GM19193 (cell line): Measurements from ENCODE around the gene POLR2L.

Experiments used
- POLR2A ChIP-seq: IDR thresholded peaks from 4 replicates; pipeline ENCODE4 v1.6.1; 2011; ENCODE audit not compliant: insufficient read depth, insufficient read length; ENCODE audit errors: extremely low read depth

The POLR2L gene

GRCh38 chr11:796565-797295 is 45.6 kb downstream of the POLR2L start:
- peak; percentile 10 for TF ChIP-seq POLR2A

DNA sequence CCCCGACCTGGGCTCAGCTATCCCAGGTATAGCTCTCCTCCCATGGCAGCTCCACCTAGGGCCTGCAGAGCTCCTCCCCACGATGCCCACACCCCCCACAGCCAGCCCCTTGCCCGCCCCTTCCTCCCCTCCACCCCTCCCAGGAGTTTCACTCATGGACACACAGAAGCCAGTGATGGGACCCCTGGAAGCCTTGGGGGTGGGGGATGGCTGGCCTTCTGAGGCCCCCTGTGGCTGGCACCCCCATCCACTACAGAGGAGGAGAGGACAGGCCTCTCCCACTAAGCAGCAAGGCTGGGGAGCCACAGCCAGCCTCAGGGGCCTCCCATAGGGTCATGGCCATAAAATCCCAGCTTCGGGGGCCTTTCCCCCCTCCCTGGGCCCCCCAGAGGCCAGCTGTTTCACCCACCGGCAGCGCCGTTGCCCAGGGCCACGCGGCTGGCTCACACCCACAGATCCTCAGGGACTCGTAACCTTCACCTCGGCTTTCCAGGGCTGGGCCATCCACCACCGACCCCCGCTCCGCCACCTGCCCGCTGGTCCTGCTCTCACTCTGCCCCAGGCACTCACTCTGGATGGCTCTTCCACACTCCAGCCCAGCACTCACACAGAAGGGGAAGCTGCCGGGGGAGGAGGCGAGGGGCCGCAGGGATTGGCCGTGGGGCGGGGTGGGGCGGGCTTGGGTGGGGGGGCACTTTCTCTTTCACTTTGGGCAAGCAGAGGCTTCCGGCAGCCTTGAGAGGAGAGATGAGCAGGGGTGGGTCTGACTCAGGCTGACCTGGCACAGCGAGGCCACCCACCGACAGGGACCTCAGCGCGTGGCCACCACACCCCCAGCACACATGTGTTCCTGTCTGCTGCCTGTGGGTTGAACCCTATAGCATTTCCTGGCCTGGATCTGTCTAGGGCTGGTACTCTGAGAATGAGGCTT is 46.4 kb downstream of the POLR2L start:
- peak; percentile 12 for TF ChIP-seq POLR2A

DNA sequence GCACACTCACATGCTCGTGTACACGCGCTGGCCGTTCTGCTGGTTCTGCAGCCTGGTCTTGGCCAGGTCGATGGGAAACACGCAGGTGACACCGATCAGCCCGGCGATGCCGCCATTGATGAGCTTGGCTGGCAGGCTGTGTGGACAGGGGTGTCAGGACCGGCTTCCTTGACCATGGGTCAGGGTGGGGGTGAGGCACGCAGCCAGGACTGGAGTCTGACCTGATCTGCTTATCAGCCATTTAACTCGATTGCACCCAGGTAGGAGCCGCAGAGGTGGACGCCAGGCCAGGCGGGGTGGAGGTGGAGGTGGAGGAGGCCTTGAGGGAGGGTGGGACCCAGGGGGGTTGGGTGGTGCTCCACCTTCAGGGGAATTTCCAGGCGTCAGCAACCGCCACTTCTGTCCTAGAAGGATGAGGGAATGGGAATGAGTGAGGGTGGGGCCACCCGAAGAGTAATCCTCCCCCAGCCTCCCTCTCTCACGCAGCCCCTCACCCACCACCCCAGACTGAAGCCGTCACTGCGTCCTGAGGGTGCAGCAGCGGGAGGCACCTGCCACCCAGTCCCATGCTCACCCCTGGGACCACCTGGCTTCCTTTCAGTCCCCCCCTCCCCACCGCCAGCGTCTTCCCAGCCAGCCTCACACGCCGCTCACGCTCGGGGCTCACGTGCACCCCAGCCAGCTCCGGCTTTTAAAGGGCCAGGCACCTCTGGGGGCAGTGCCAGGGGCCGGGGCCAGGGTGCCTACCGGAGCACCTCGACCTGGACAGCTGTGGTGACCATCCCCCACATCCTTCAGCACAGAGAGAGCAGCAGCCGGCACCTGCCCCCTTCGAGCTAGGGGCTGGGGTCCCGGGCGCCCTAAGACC is 47.3 kb downstream of the POLR2L start:
- TF ChIP-seq POLR2A = no peak

- TF ChIP-seq POLR2A = no peak
Measured at GRCh38 chr11:794013-794765, 48.1 kb downstream of the POLR2L start.

- TF ChIP-seq POLR2A = no peak
Measured at GRCh38 chr11:793556-793955, 48.8 kb downstream of the POLR2L start.

DNA sequence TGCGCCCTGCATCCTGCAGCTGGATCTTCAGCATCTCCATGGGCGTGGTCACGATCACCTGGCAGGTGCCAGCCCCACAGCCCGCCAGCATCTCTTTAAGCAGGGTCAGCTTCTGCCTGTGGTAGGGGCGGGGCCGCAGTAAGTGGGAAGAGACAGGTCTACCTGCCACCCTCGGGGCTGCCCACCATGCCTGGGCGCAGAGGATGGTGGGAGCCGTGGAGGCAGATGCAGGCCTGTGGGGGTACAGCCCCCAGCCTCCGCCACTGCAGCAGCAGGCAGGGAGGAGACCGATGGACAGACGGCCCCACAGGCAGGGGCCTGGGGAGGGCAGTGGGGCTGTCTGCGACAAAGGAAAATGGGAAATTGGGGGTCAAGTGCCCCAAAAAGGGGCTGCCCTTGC is 49.5 kb downstream of the POLR2L start:
- no peak for TF ChIP-seq POLR2A

DNA sequence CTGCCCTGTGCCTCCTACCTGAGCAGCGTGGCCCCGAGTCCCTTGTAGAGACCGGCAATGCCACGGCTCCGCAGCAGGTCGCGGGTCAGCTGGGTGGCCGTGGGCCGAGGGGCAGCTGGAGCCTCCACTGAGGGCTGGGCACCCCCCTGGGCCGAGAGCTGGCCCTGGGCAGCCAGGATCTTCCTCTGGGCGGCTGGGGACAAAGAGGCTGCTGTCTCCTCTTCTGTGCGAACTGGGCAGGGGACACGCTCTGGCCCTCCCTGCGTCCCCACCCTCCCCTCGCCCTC is 49.9 kb downstream of the POLR2L start:
- TF ChIP-seq POLR2A = no peak

DNA sequence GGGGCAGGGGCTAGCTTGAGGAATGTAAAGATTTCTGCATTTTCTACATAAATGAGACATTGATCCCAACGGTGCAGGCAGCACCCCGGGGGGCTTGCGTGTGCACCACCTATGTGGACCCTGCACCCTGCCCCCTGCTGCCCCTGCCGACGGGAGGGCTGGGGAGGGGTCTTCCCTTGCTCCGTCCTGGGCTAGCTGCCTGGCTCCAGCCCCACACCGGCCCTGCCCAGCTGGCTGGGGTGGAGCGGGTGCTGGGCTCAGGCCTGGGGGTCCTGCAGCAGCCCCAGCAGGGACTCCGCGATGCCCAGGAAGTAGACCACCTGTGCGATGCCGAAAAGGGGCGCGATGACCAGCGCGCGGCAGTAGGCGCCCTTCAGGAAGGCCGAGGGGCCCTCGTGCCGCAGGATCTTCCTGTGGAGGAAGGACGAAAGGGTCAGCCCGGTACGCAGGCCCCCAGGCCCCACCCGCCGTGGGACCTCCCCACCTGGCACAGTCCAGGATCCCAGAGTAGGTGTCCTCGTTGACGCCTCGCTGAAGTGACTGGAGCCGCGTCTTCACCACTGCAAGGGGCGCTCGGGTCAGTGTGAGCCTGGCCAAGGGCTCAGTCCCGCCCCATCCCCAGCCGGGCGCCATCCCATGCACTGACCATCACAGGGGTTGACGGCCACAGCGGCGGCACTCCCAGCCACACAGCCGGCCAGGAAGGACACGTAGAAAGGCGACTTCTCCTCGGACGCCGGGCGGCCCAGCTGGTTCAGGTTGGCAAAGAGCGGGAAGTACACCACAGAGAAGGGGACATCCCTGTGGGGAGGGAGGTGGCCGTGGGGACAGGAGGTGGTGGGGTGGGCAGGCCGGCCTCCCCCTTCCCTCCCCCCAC is 50.4 kb downstream of the POLR2L start:
- no peak for TF ChIP-seq POLR2A

DNA sequence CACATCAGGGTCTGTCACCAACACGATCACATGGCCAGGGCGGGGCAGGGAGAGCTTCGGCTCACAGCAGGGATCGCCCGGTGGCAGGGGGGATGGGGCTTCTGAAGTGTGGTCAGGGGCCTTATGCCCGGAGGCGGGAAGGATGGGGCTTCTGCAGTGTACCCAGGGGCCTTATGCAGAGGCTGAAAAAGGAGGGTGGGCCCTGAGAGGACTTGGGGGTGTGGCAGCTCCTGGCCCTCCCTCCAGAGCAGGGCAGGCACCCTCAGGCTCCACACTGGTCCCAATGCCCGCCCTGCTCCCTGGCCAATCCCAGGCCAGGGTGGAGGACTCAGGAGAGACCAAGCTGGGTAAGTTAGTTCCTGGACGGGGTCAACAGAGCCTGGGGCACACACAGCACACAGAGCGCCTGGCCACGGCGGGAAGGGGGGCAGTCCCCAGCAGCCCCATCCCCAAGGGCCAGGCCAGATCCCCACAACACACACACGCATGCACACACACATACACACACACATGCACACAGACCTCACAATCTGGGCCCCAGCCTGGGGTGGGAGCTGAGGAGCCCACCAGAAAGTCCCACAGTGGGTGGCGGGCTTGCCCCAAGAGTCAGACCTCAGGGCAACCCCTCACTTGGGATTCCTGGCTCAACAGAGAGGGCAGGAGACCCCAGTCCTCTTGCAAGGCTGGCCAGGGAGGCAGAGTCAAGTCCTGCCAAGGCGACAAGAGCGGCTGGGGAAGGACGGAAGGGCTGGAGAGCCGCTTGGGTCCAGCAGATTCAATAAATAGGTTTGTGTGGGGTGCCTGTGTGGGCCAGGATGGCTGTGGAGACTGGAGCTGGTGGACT is 51.4 kb downstream of the POLR2L start:
- no peak for TF ChIP-seq POLR2A

- TF ChIP-seq POLR2A = no peak
Measured at GRCh38 chr11:789943-790342, 52.4 kb downstream of the POLR2L start, which contains the start of gene CEND1. Gene CEND1, minus strand, starts transcription at chr11:790090. Its CDS starts 1,514 bp downstream, at chr11:788576.
